Measurements from ENCODE around the gene SWI5. TPM values are rescaled to one million over a fixed set of nuclear protein-coding genes. Genes with fewer than 3 reads are reported as not detected.

The SWI5 gene
- total and polyA plus RNA-seq, 2 experiments from 2014 or later = 43.3 to 60.7 TPM

DNA sequence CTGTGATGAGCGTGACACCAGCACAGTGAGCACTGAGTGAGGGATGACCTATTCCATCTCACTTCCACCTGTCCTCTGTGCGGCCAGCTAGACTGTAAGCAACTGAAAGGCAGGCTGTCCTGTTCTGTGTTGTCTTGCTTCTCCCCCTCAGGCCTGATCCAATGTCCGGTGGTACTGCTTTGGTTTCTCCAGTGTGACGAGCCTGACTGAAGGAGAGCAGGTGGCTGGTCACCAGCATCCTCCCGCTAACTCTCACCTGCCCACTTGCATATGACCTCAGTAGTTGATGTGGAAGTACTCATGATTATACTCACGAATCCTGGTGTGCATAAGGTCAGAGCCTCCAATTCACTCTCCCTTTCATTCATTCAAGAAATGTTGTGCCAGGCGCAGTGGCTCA, 61.9 kb downstream of the SWI5 start:
- DNase-seq = no peak
- H3K4me1 ChIP-seq (ENCODE audit: insufficient read depth) = no peaks in the 10 kb centered on the region
- H4K20me1 ChIP-seq (ENCODE audit: insufficient read depth) = no peaks in the 10 kb centered on the region
- in situ Hi-C loops (cut with MboI) = no loop called here
- H3K9ac ChIP-seq = no peak overlapping the region
- H3K9me2 ChIP-seq (ENCODE audit: insufficient read depth) = no peaks in the 10 kb centered on the region
- H2AFZ ChIP-seq = no peak overlapping the region
- H3F3A ChIP-seq (ENCODE audit: insufficient read depth) = peaks cover 12% of the 10 kb centered on the region
- no peaks in the 10 kb centered on the region for H3K27me3 ChIP-seq (replicated peaks; ENCODE audit: insufficient read depth)
- WGBS, 2 experiments (ENCODE audit: low coverage in 1 of 2, low lambda C conversion rate in 2 of 2, missing lambda C conversion rate in 2 of 2) = 84 to 88% methylated on average over 7 of the region's 7 CpGs
- no peaks in the 10 kb centered on the region for H3K9me3 ChIP-seq (ENCODE audit: low read depth)
- H3K27ac ChIP-seq = no peak overlapping the region
- H3K4me2 ChIP-seq (ENCODE audit: unreplicated experiment) = no peak overlapping the region
- H3K36me3 ChIP-seq (ENCODE audit: low read depth) = no peaks in the 10 kb centered on the region
- H3K4me3 ChIP-seq = no peak overlapping the region
- TF ChIP-seq EZH2phosphoT487 (IDR thresholded peaks at IDR 0.05; ENCODE audit: insufficient read depth, low read depth) (no peak), EZH2 (IDR thresholded peaks at IDR 0.05; ENCODE audit: insufficient read depth, poor library complexity, severe bottlenecking) (no peak)
- peaks cover 11% of the 10 kb centered on the region for H3K79me2 ChIP-seq (ENCODE audit: insufficient read depth)

MicroRNA genes within 50 kb of the gene (microRNA counts, 767-probe panel; counts per million panel counts)
- microRNA hsa-miR-199b-5p (7,239 counts per million, percentile 95 among the panel's probes with 10 or more counts), microRNA hsa-miR-3154 (447 counts per million, percentile 86 among the panel's probes with 10 or more counts)

Small RNAs within 50 kb of the gene (microRNA-seq; reads per million reads assigned to microRNA genes)
- gene MIR199B (ENCODE audit: borderline number of aligned reads) (1,167 reads per million, percentile 78 among the genes with 10 or more reads in this experiment), gene MIR3154 (ENCODE audit: borderline number of aligned reads) (4.1 reads per million)

Small RNAs within 50 kb of the gene (small RNA-seq; reads per million reads assigned to genes)
- 37.0 reads per million, percentile 92 among the genes with 10 or more reads in this experiment for gene MIR199B (ENCODE audit: low read depth, low replicate concordance)
- not detected for gene MIR3154 (ENCODE audit: low read depth, low replicate concordance)

Other genes with a start within 250 kb of the SWI5 start
- gene NAIF1, start 209.0 kb upstream of the SWI5 start, total RNA-seq (2014; rRNA removed; shearing (Covaris generic)) = 5.6 and 9.5 TPM in 2 replicates
- 4.8 and 8.9 TPM in 2 replicates for gene NAIF1, start 209.0 kb upstream of the SWI5 start, polyA plus RNA-seq (2016; fragmentation: Nextera tagmentation; extraction: Ambion mirVana)
- gene SLC25A25, start 208.0 kb upstream of the SWI5 start, total RNA-seq (2014; rRNA removed; shearing (Covaris generic)) = 17.6 and 20.2 TPM in 2 replicates
- gene SLC25A25, start 208.0 kb upstream of the SWI5 start, polyA plus RNA-seq (2016; fragmentation: Nextera tagmentation; extraction: Ambion mirVana) = 7.5 and 8.2 TPM in 2 replicates
- 68.6 and 68.9 TPM in 2 replicates for gene PTGES2, start 148.5 kb upstream of the SWI5 start, total RNA-seq (2014; rRNA removed; shearing (Covaris generic))
- 63.3 and 70.3 TPM in 2 replicates for gene PTGES2, start 148.5 kb upstream of the SWI5 start, polyA plus RNA-seq (2016; fragmentation: Nextera tagmentation; extraction: Ambion mirVana)
- not detected in 2 replicates for gene LCN2, start 126.8 kb upstream of the SWI5 start, total RNA-seq (2014; rRNA removed; shearing (Covaris generic))
- gene LCN2, start 126.8 kb upstream of the SWI5 start, polyA plus RNA-seq (2016; fragmentation: Nextera tagmentation; extraction: Ambion mirVana) = not detected in 2 replicates
- gene BBLN, start 116.0 kb upstream of the SWI5 start, total RNA-seq (2014; rRNA removed; shearing (Covaris generic)) = 229 and 315 TPM in 2 replicates
- 137 and 142 TPM in 2 replicates for gene BBLN, start 116.0 kb upstream of the SWI5 start, polyA plus RNA-seq (2016; fragmentation: Nextera tagmentation; extraction: Ambion mirVana)
- gene CIZ1, start 84.7 kb upstream of the SWI5 start, total RNA-seq (2014; rRNA removed; shearing (Covaris generic)) = 39.1 and 48.5 TPM in 2 replicates
- gene CIZ1, start 84.7 kb upstream of the SWI5 start, polyA plus RNA-seq (2016; fragmentation: Nextera tagmentation; extraction: Ambion mirVana) = 73.1 and 74.7 TPM in 2 replicates
- 11.3 and 12.1 TPM in 2 replicates for gene DNM1, start 72.9 kb upstream of the SWI5 start, total RNA-seq (2014; rRNA removed; shearing (Covaris generic))
- 13.7 and 19.0 TPM in 2 replicates for gene DNM1, start 72.9 kb upstream of the SWI5 start, polyA plus RNA-seq (2016; fragmentation: Nextera tagmentation; extraction: Ambion mirVana)
- gene GOLGA2, start 269 bp upstream of the SWI5 start, total RNA-seq (2014; rRNA removed; shearing (Covaris generic)) = 116 and 121 TPM in 2 replicates
- 32.9 and 35.1 TPM in 2 replicates for gene GOLGA2, start 269 bp upstream of the SWI5 start, polyA plus RNA-seq (2016; fragmentation: Nextera tagmentation; extraction: Ambion mirVana)
- 10.0 and 13.8 TPM in 2 replicates for gene TRUB2, start 46.2 kb downstream of the SWI5 start, total RNA-seq (2014; rRNA removed; shearing (Covaris generic))
- gene TRUB2, start 46.2 kb downstream of the SWI5 start, polyA plus RNA-seq (2016; fragmentation: Nextera tagmentation; extraction: Ambion mirVana) = 30.3 and 33.2 TPM in 2 replicates
- 29.1 and 46.8 TPM in 2 replicates for gene COQ4, start 46.6 kb downstream of the SWI5 start, total RNA-seq (2014; rRNA removed; shearing (Covaris generic))
- 34.1 and 36.0 TPM in 2 replicates for gene COQ4, start 46.6 kb downstream of the SWI5 start, polyA plus RNA-seq (2016; fragmentation: Nextera tagmentation; extraction: Ambion mirVana)
- 22.9 and 30.9 TPM in 2 replicates for gene SLC27A4, start 64.3 kb downstream of the SWI5 start, total RNA-seq (2014; rRNA removed; shearing (Covaris generic))
- 11.8 and 12.3 TPM in 2 replicates for gene SLC27A4, start 64.3 kb downstream of the SWI5 start, polyA plus RNA-seq (2016; fragmentation: Nextera tagmentation; extraction: Ambion mirVana)
- gene URM1, start 95.1 kb downstream of the SWI5 start, total RNA-seq (2014; rRNA removed; shearing (Covaris generic)) = 39.2 and 59.2 TPM in 2 replicates
- 60.9 and 64.4 TPM in 2 replicates for gene URM1, start 95.1 kb downstream of the SWI5 start, polyA plus RNA-seq (2016; fragmentation: Nextera tagmentation; extraction: Ambion mirVana)
- gene CERCAM, start 144.6 kb downstream of the SWI5 start, total RNA-seq (2014; rRNA removed; shearing (Covaris generic)) = 474 and 525 TPM in 2 replicates
- gene CERCAM, start 144.6 kb downstream of the SWI5 start, polyA plus RNA-seq (2016; fragmentation: Nextera tagmentation; extraction: Ambion mirVana) = 596 and 633 TPM in 2 replicates
- 29.5 and 37.9 TPM in 2 replicates for gene ODF2, start 179.7 kb downstream of the SWI5 start, total RNA-seq (2014; rRNA removed; shearing (Covaris generic))
- gene ODF2, start 179.7 kb downstream of the SWI5 start, polyA plus RNA-seq (2016; fragmentation: Nextera tagmentation; extraction: Ambion mirVana) = 32.1 and 34.8 TPM in 2 replicates
- 27.1 and 31.5 TPM in 2 replicates for gene GLE1, start 228.4 kb downstream of the SWI5 start, total RNA-seq (2014; rRNA removed; shearing (Covaris generic))
- gene GLE1, start 228.4 kb downstream of the SWI5 start, polyA plus RNA-seq (2016; fragmentation: Nextera tagmentation; extraction: Ambion mirVana) = 18.1 and 18.5 TPM in 2 replicates